ENCODE results near the gene DSP. TPM values are rescaled to one million over a fixed set of nuclear protein-coding genes. Genes with fewer than 3 reads are reported as not detected.

Gene DSP
- polyA plus RNA-seq, 4 donors: 62.6 to 84.1 (median 70.6) TPM

Other genes starting within 250 kb of the DSP start
- gene SSR1, start 228.5 kb upstream of the DSP start, polyA plus RNA-seq (ENCODE audit: insufficient read length in 4 of 4): 100 to 1,000 TPM; 112 to 137 (median 129) TPM
- under 1 TPM in 2 of 4 donors, not detected in 2; 0.20 to 0.27 TPM for gene CAGE1, start 151.9 kb upstream of the DSP start, polyA plus RNA-seq (ENCODE audit: insufficient read length in 4 of 4)
- 10 to 100 TPM; 28.5 to 35.0 (median 32.5) TPM for gene RIOK1, start 151.9 kb upstream of the DSP start, polyA plus RNA-seq (ENCODE audit: insufficient read length in 4 of 4)
- gene SNRNP48, start 48.5 kb downstream of the DSP start, polyA plus RNA-seq (ENCODE audit: insufficient read length in 4 of 4): 10 to 100 TPM; 19.3 to 30.1 (median 22.7) TPM
- 1 to 10 TPM; 6.1 to 7.4 (median 7.1) TPM for gene BMP6, start 184.4 kb downstream of the DSP start, polyA plus RNA-seq (ENCODE audit: insufficient read length in 4 of 4)

Measured in left renal cortex interstitium (tissue), 4 donors.